GM12878 (cell line): ENCODE results near the gene FMNL2. TPM values are rescaled to one million over a fixed set of nuclear protein-coding genes. Genes with fewer than 3 reads are reported as not detected.

Source experiments
- BACH1 ChIP-seq: fragments of 450-650 bp; IDR thresholded peaks from 2 replicates; pipeline ENCODE4 v1.6.1; 2017; ENCODE audit warnings: mild to moderate bottlenecking, borderline replicate concordance
- CEBPB ChIP-seq, 2 experiments: fragments of 150-350 bp in 1 of 2; IDR thresholded peaks; 2 replicates each; pipeline ENCODE4 v1.6.1; 2012 to 2014; ENCODE audit warnings: low read depth in 2 of 2, low read length in 2 of 2, borderline replicate concordance in 1 of 2, inconsistent platforms in 1 of 2
- CHD1 ChIP-seq: IDR thresholded peaks from 2 replicates; pipeline ENCODE4 v1.6.1; 2012; ENCODE audit warnings: low read depth, low read length, improper control_type of control experiment
- CHD2 ChIP-seq: IDR thresholded peaks from 2 replicates; pipeline ENCODE4 v1.6.1; 2011; ENCODE audit warnings: low read depth, low read length, improper control_type of control experiment, borderline replicate concordance
- EED ChIP-seq: sonication (generic); IDR thresholded peaks from 2 replicates; pipeline ENCODE4 v1.6.1; 2016; ENCODE audit warnings: antibody characterized with exemption, low read depth
- ELK1 ChIP-seq: IDR thresholded peaks from 2 replicates; pipeline ENCODE4 v1.6.1; 2012; ENCODE audit warnings: low read depth, low read length, improper control_type of control experiment
- FOXM1 ChIP-seq: IDR thresholded peaks from 2 replicates; pipeline ENCODE4 v1.6.1; 2012; ENCODE audit warnings: low read depth, mild to moderate bottlenecking, inconsistent platforms, low read length, moderate library complexity
- HSF1 ChIP-seq: fragments of 150-350 bp; IDR thresholded peaks from 2 replicates; pipeline ENCODE4 v1.6.1; 2014; ENCODE audit warnings: mild to moderate bottlenecking, low read depth, low read length
- MEF2A ChIP-seq: IDR thresholded peaks from 2 replicates; pipeline ENCODE4 v1.6.1; 2011; ENCODE audit warnings: low read depth, mild to moderate bottlenecking, low read length, moderate library complexity; ENCODE audit not compliant: insufficient read depth
- MEF2B ChIP-seq: fragments of 450-650 bp; IDR thresholded peaks from 2 replicates; pipeline ENCODE4 v1.6.1; 2018; ENCODE audit warnings: mild to moderate bottlenecking, moderate library complexity; ENCODE audit not compliant: partially characterized antibody, poor library complexity, severe bottlenecking
- MLLT1 ChIP-seq: fragments of 450-650 bp; IDR thresholded peaks from 2 replicates; pipeline ENCODE4 v1.6.1; 2016; ENCODE audit warnings: mild to moderate bottlenecking
- PAX5 ChIP-seq: IDR thresholded peaks from 2 replicates; pipeline ENCODE4 v1.6.1; 2011; ENCODE audit warnings: low read depth, low read length, borderline replicate concordance
- RAD51 ChIP-seq: fragments of 450-650 bp; IDR thresholded peaks from 2 replicates; pipeline ENCODE4 v1.6.1; 2016; ENCODE audit warnings: moderate library complexity, mild to moderate bottlenecking, inconsistent platforms
- SIN3A ChIP-seq: IDR thresholded peaks from 2 replicates; pipeline ENCODE4 v1.6.1; 2012; ENCODE audit warnings: low read depth, low read length, improper control_type of control experiment
- SMARCA5 ChIP-seq: fragments of 450-650 bp; IDR thresholded peaks from 2 replicates; pipeline ENCODE4 v1.6.1; 2017; ENCODE audit warnings: mild to moderate bottlenecking
- YY1 ChIP-seq: IDR thresholded peaks from 2 replicates; pipeline ENCODE4 v1.6.1; 2011; ENCODE audit warnings: low read depth, mild to moderate bottlenecking, low read length
- ZBTB11 ChIP-seq: fragments of 450-650 bp; formaldehyde crosslinking; IDR thresholded peaks from 2 replicates; pipeline ENCODE4 v1.5.0; 2022; ENCODE audit warnings: mild to moderate bottlenecking, missing genetic modification characterization
- polyA plus RNA-seq, 11 experiments: library from polyadenylated mRNA; depleted of rRNA in 4 of 11; unstranded in 6 of 11; stranded (reverse) in 5 of 11; fragments of >200 nt; fragmentation: Nextera tagmentation in 4 of 11; fragmentation: Illumina TruSeq in 1 of 11; extraction: Ambion mirVana in 4 of 11; extraction: Trizol in 1 of 11; gene quantifications; 1 replicate in 1 of 11; 2 replicates in 10 of 11; pipeline versions ENCODE4 v1.2.1 to v1.2.3, GENCODE V29; 2011 to 2016; ENCODE audit warnings: inconsistent platforms in 2 of 11, missing spikeins in 2 of 11, low read depth in 1 of 11
- total RNA-seq, 4 experiments: library from RNA; depleted of rRNA in 3 of 4; stranded (reverse); fragments of >200 nt in 3 of 4; fragmentation: Illumina TruSeq in 1 of 4; extraction: Trizol in 1 of 4; gene quantifications; 2 replicates each; pipeline versions ENCODE4 v1.2.1 to v1.2.3, GENCODE V29; 2013 to 2021
- TF ChIP-seq, protein P1 (sequence below): IDR thresholded peaks from 2 replicates; pipeline ENCODE4 v1.6.1; 2012; ENCODE audit warnings: mild to moderate bottlenecking, low read depth, low read length

Gene FMNL2
- total and polyA plus RNA-seq, 10 of the 15 experiments (the other 5 are each of a cell fraction or from before 2014, with no cell fraction given) = 0.13 to 9.9 (median 0.35) TPM

- TF ChIP-seq, protein P1, sequence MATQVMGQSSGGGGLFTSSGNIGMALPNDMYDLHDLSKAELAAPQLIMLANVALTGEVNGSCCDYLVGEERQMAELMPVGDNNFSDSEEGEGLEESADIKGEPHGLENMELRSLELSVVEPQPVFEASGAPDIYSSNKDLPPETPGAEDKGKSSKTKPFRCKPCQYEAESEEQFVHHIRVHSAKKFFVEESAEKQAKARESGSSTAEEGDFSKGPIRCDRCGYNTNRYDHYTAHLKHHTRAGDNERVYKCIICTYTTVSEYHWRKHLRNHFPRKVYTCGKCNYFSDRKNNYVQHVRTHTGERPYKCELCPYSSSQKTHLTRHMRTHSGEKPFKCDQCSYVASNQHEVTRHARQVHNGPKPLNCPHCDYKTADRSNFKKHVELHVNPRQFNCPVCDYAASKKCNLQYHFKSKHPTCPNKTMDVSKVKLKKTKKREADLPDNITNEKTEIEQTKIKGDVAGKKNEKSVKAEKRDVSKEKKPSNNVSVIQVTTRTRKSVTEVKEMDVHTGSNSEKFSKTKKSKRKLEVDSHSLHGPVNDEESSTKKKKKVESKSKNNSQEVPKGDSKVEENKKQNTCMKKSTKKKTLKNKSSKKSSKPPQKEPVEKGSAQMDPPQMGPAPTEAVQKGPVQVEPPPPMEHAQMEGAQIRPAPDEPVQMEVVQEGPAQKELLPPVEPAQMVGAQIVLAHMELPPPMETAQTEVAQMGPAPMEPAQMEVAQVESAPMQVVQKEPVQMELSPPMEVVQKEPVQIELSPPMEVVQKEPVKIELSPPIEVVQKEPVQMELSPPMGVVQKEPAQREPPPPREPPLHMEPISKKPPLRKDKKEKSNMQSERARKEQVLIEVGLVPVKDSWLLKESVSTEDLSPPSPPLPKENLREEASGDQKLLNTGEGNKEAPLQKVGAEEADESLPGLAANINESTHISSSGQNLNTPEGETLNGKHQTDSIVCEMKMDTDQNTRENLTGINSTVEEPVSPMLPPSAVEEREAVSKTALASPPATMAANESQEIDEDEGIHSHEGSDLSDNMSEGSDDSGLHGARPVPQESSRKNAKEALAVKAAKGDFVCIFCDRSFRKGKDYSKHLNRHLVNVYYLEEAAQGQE = no peak
- TF ChIP-seq MEF2A = peak; percentile 70; the same call in 1 of the 2 replicates
- TF ChIP-seq RAD51 = no peak
- no peak for TF ChIP-seq ELK1
- TF ChIP-seq SMARCA5 = no peak
- TF ChIP-seq MEF2B = peak; percentile 66
- TF ChIP-seq MLLT1 = 0 out of 2 replicates have a peak, but pooled peaks have one; percentile 24
- TF ChIP-seq ZBTB11 (CRISPR knock-in tag) = no peak
- peak; percentile 62 for TF ChIP-seq EED
- 0 out of 4 replicates have a peak, but pooled peaks of 1 of the 2 experiments have one; percentile 30 for TF ChIP-seq CEBPB (IDR thresholded peaks at IDR 0.05; ENCODE audit: borderline replicate concordance in 1 of 2, low read depth in 2 of 2, low read length in 2 of 2)
- TF ChIP-seq FOXM1 = peak; percentile 51; the same call in 1 of the 2 replicates
- no peak for TF ChIP-seq SIN3A
- TF ChIP-seq BACH1 = peak; percentile 48; the same call in 1 of the 2 replicates
- no peak for TF ChIP-seq CHD2
- TF ChIP-seq HSF1 = no peak
- TF ChIP-seq CHD1 = no peak
- TF ChIP-seq YY1 = no peak
- TF ChIP-seq PAX5 = 0 out of 2 replicates have a peak, but pooled peaks have one; percentile 26
Observed at GRCh38 chr2:152611458-152612231, 276.7 kb downstream of the FMNL2 start (continued).
